Astrocyte of the cerebellum (primary cell): Measurements from ENCODE around the gene APOBEC3B.

ENCODE experiments used
- DNase-seq: peaks from one replicate; pipeline ENCODE4 v3.0.0-alpha.2; 2011; ENCODE audit warnings: low read depth
- H3K4me3 ChIP-seq: 2 replicates; pipeline ENCODE4 v1.5.1; 2011; ENCODE audit warnings: mild to moderate bottlenecking, low read depth, low read length, moderate library complexity
- CTCF ChIP-seq: IDR thresholded peaks from 2 replicates; pipeline ENCODE4 v1.5.1; 2012; ENCODE audit warnings: low read length, low read depth, moderate library complexity, mild to moderate bottlenecking; ENCODE audit errors: missing control alignments
- in situ Hi-C: cut with HindIII; loops from 2 replicates; pipeline ENCODE4 v1.10.0; 2017; ENCODE audit warnings: low sequenced_read_pairs

Gene APOBEC3B

DNA sequence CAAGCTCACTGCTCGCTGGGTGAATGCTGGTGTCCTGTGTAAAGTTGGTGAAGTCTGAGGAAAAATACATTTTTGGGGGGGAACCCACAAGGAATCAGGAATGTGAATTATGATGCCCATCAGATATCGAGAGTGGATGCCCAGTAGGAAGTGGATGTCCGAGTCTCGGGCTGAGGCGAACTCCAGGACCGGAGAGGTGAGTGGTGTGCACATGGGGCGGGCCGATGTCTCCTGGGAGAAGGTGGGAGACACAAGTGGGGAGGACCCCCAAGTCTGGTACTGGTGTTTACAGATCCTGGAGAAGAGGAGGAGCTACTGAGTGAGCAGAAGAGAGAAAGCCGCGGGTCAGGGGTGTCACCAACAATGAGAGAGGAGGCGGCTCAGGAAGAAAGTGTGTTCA is 43.9 kb upstream of the APOBEC3B start:
- DNase-seq: no peak
- no peak overlapping the region for H3K4me3 ChIP-seq
- TF ChIP-seq CTCF: no peak
- in situ Hi-C loops: no loop called here

DNA sequence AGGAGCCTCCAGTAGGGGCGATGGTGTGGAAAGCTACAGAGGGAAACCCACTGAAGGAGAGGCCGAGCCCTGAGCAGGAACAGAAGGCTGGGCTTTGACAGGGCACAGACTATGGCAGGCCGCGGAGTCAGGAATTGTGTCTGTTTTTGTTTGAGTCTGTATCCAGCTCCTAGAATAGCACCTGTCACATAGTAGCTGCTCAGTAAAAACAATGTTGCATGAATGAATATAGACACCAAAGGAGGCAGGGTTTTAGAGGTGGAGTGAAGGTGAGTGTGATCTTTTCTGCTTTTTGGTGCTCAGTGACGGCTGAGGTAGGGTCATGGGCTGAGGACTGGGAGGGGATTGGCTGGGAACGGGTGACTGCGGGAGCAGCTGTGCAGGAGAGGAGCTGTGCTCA is 43.2 kb upstream of the APOBEC3B start:
- no peak for DNase-seq
- no peak for TF ChIP-seq CTCF
- no peak overlapping the region for H3K4me3 ChIP-seq
- in situ Hi-C loops: no loop called here

DNA sequence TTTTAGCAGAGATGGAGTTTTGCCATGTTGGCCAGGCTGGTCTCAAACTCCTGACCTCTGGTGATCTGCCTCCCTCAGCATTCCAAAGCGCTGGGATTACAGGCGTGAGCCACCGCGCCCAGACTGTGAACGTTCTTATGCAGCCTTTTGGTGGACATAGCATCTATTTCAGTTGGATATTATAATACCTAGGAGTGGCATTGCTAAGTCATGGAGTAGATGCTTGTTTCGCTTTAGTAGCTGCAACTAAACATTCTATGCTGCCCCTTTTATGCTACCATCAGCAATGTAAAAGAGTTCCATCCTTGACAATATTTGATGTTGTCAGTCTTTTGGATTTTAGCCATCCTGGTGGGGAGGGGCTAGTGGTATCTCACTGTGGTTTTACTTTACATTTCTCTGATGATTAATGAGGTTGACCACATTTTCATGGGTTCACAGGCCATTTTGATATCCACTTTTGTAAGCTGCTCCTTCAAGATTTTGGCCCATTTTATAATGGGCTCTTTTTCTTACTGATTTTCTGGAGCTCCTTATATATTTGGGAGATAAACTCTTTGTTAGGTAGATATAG is 41.2 kb upstream of the APOBEC3B start:
- DNase-seq: no peak
- in situ Hi-C loops: no loop called here
- TF ChIP-seq CTCF: no peak
- H3K4me3 ChIP-seq: no peak overlapping the region

GRCh38 chr22:38941488-38941987 is 40.6 kb upstream of the APOBEC3B start:
- in situ Hi-C loops: no loop called here
- no peak for TF ChIP-seq CTCF
- no peak overlapping the region for H3K4me3 ChIP-seq
- no peak for DNase-seq

DNA sequence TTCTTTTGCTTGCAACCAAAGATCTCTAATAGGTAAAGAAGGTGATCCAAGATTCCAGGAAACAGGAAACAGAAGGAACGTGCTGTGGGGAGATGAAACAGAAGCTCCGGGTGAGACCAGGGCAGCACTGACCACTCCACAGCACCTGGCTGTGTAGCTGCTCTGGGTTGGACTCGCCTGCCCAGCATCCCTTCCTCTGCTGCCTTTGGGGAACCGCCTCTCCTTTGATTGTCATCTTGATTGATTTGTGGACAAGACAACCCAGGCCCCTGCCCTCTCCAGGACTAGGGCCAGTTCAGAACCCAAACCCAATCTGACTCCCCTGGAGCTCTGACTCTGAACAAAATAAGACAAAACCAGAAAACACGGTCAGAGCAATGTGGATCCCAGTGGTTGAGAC is 39.4 kb upstream of the APOBEC3B start:
- DNase-seq: no peak
- no peak for TF ChIP-seq CTCF
- in situ Hi-C loops: no loop called here
- H3K4me3 ChIP-seq: no peak overlapping the region

GRCh38 chr22:38943201-38943600 is 38.9 kb upstream of the APOBEC3B start:
- no peak for DNase-seq
- no peak for TF ChIP-seq CTCF
- H3K4me3 ChIP-seq: no peak overlapping the region
- in situ Hi-C loops: no loop called here

GRCh38 chr22:38943882-38944281 is 38.3 kb upstream of the APOBEC3B start:
- DNase-seq: no peak
- TF ChIP-seq CTCF: no peak
- in situ Hi-C loops: no loop called here
- H3K4me3 ChIP-seq: no peak overlapping the region
